ENCODE measurements around the gene EGFL7.

- TF ChIP-seq CTCF (IDR thresholded peaks at IDR 0.05) = no peak
- TF ChIP-seq POLR2A (IDR thresholded peaks at IDR 0.05) = no peak
Observed at GRCh38 chr9:136661641-136662325, 933 bp upstream of the EGFL7 start.

Measured in uterus (tissue), 2 donors.